HPDE6-E6E7 (cell line): ENCODE data around the gene FASN.
"Not testable (repeated sequence)": the region's sequence is repeated elsewhere in the genome, so short reads cannot be mapped to it uniquely, and the experiment has no call there.

Source experiments
- DNase-seq: peaks from one replicate; pipeline ENCODE4 v3.0.0; 2011; ENCODE audit warnings: missing footprints; ENCODE audit errors: extremely low spot score

The FASN gene

GRCh38 chr17:82043507-82043906, 54.5 kb downstream of the FASN start:
- no peak for DNase-seq

- no peak for DNase-seq
Observed at GRCh38 chr17:82042649-82043048, 55.4 kb downstream of the FASN start.

GRCh38 chr17:82041144-82041814, 56.8 kb downstream of the FASN start:
- no peak for DNase-seq

GRCh38 chr17:82039695-82040299, 58.2 kb downstream of the FASN start:
- no peak for DNase-seq

GRCh38 chr17:82038796-82039409, 59.1 kb downstream of the FASN start:
- DNase-seq, result not testable (repeated sequence)

GRCh38 chr17:82037889-82038195, 60.2 kb downstream of the FASN start:
- DNase-seq, result no peak

GRCh38 chr17:82037092-82037888, 60.7 kb downstream of the FASN start, which contains the start of gene DCXR:
Gene DCXR, minus strand, starts transcription at chr17:82037697. Its CDS starts 15 bp downstream, at chr17:82037682.
- DNase-seq, result peak; percentile 98

GRCh38 chr17:82036634-82037091, 61.4 kb downstream of the FASN start:
- no peak for DNase-seq

GRCh38 chr17:82035956-82036633, 61.9 kb downstream of the FASN start:
- DNase-seq, result no peak

GRCh38 chr17:82035488-82035887, 62.5 kb downstream of the FASN start:
- DNase-seq, result no peak

- no peak for DNase-seq
Observed at GRCh38 chr17:82034371-82035011, 63.5 kb downstream of the FASN start.

GRCh38 chr17:82033359-82034085, 64.5 kb downstream of the FASN start:
- DNase-seq, result no peak

GRCh38 chr17:82031885-82032627, 66.0 kb downstream of the FASN start:
- no peak for DNase-seq

GRCh38 chr17:82031303-82031884, 66.6 kb downstream of the FASN start, which contains the start of gene RAC3:
Gene RAC3, plus strand, starts transcription at chr17:82031678. Its CDS starts 84 bp downstream, at chr17:82031762.
- DNase-seq, result no peak

GRCh38 chr17:82030470-82031302, 67.3 kb downstream of the FASN start:
- peak; percentile 87 for DNase-seq

GRCh38 chr17:82029990-82030469, 68.0 kb downstream of the FASN start:
- no peak for DNase-seq

GRCh38 chr17:82029391-82029790, 68.6 kb downstream of the FASN start:
- no peak for DNase-seq

GRCh38 chr17:82028966-82029365, 69.1 kb downstream of the FASN start:
- no peak for DNase-seq
